IMR-90 (cell line): ENCODE measurements around the gene SSX2IP. TPM values are rescaled to one million over a fixed set of nuclear protein-coding genes. Genes with fewer than 3 reads are reported as not detected.
A peak's percentile ranks its signal among the peaks of the same experiment; 100 is the strongest.

ENCODE experiments used
- ATAC-seq: fragments of 200-7000 bp; cut with Tn5 transposase; 2 replicates; pipeline ENCODE4 v1.9.1; 2020; ENCODE audit warnings: low read depth, mild to moderate bottlenecking, moderate library complexity
- BruUV-seq: library from RNA; stranded (reverse); fragments of 400-500 nt; replicated peaks from 2 replicates; lab custom pipeline; 2021; lab: Mats Ljungman, UMichigan
- CTCF ChIA-PET: fragments of 300-600 bp; formaldehyde crosslinking; extraction: SDS; loops from one replicate; lab custom pipeline; 2021; ENCODE audit warnings: antibody characterized with exemption; lab: Yijun Ruan, JAX
- POLR2A ChIA-PET: fragments of 300-600 bp; sonication (Branson Sonifier 250); formaldehyde crosslinking; loops from one replicate; lab custom pipeline; 2022; ENCODE audit warnings: antibody characterized with exemption; ENCODE audit not compliant: unreplicated experiment; lab: Charles Lee
- DNase-seq: peaks from one replicate; pipeline ENCODE4 v3.0.0; 2013
- H2AFZ ChIP-seq: replicated peaks from 2 replicates; pipeline ENCODE3; 2013; ENCODE audit warnings: low read length, mild to moderate bottlenecking; ENCODE audit not compliant: poor library complexity
- H2AK5ac ChIP-seq: 2 replicates; pipeline ENCODE4 v1.6.1; 2013; ENCODE audit warnings: low read depth, low read length, inconsistent platforms
- H2AK9ac ChIP-seq: replicated peaks from 2 replicates; pipeline ENCODE3; 2013; ENCODE audit warnings: mild to moderate bottlenecking, low read depth, low read length, moderate library complexity; ENCODE audit not compliant: poor library complexity
- H2BK120ac ChIP-seq: 2 replicates; pipeline ENCODE4 v1.6.1; 2013; ENCODE audit warnings: low read depth, low read length, inconsistent platforms
- H2BK15ac ChIP-seq: 3 replicates; pipeline ENCODE4 v1.6.1; 2013; ENCODE audit warnings: low read depth, low read length, inconsistent platforms
- H2BK20ac ChIP-seq: 2 replicates; pipeline ENCODE4 v1.6.1; 2013; ENCODE audit warnings: low read depth, mild to moderate bottlenecking, inconsistent platforms, low read length, moderate library complexity
- H2BK5ac ChIP-seq: 2 replicates; pipeline ENCODE4 v1.6.1; 2013; ENCODE audit warnings: mild to moderate bottlenecking, low read depth, low read length, inconsistent platforms; ENCODE audit not compliant: poor library complexity, severe bottlenecking
- H3K14ac ChIP-seq: replicated peaks from 2 replicates; pipeline ENCODE4 v1.6.1; 2013; ENCODE audit warnings: low read depth, low read length, inconsistent platforms
- H3K18ac ChIP-seq: 2 replicates; pipeline ENCODE4 v1.6.1; 2013; ENCODE audit warnings: low read depth, low read length, control low read depth
- H3K23ac ChIP-seq: 2 replicates; pipeline ENCODE4 v1.6.1; 2013; ENCODE audit warnings: low read depth, low read length, inconsistent platforms
- H3K27ac ChIP-seq: 2 replicates; pipeline ENCODE4 v1.5.1; 2013; ENCODE audit warnings: mild to moderate bottlenecking, control low read depth, low read length; ENCODE audit not compliant: insufficient read depth
- H3K27me3 ChIP-seq: 2 replicates; pipeline ENCODE4 v1.6.1; 2013; ENCODE audit warnings: low read length; ENCODE audit not compliant: control insufficient read depth, insufficient read depth
- H3K36me3 ChIP-seq: 2 replicates; pipeline ENCODE4 v1.6.1; 2013; ENCODE audit warnings: low read length, mixed read lengths; ENCODE audit not compliant: control insufficient read depth, insufficient read depth
- H3K4ac ChIP-seq: 2 replicates; pipeline ENCODE4 v1.6.1; 2013; ENCODE audit warnings: low read depth, low read length, inconsistent platforms
- H3K4me1 ChIP-seq: 2 replicates; pipeline ENCODE4 v1.6.1; 2013; ENCODE audit warnings: low read length, mixed read lengths; ENCODE audit not compliant: control insufficient read depth, insufficient read depth
- H3K4me2 ChIP-seq: 2 replicates; pipeline ENCODE4 v1.6.1; 2013; ENCODE audit warnings: low read depth, mild to moderate bottlenecking, control low read depth, low read length, moderate library complexity
- H3K4me3 ChIP-seq: 2 replicates; pipeline ENCODE4 v1.5.1; 2013; ENCODE audit warnings: low read depth, mild to moderate bottlenecking, control low read depth, low read length, moderate library complexity; ENCODE audit not compliant: insufficient read depth
- H3K56ac ChIP-seq: 2 replicates; pipeline ENCODE4 v1.6.1; 2013; ENCODE audit warnings: low read length, inconsistent platforms; ENCODE audit not compliant: insufficient read depth; ENCODE audit errors: extremely low read depth
- H3K79me1 ChIP-seq, 2 experiments: 2 replicates each; pipeline ENCODE4 v1.6.1; 2013; ENCODE audit warnings: low read length in 2 of 2, inconsistent platforms in 1 of 2, low read depth in 1 of 2
- H3K9ac ChIP-seq: 2 replicates; pipeline ENCODE4 v1.6.1; 2013; ENCODE audit warnings: low read depth, low read length, control low read depth
- H3K9me1 ChIP-seq: 2 replicates; pipeline ENCODE4 v1.6.1; 2013; ENCODE audit warnings: low read length, inconsistent platforms; ENCODE audit not compliant: insufficient read depth
- H3K9me3 ChIP-seq: 2 replicates; pipeline ENCODE4 v1.6.1; 2013; ENCODE audit warnings: low read length; ENCODE audit not compliant: control insufficient read depth, insufficient read depth
- H4K20me1 ChIP-seq: 2 replicates; pipeline ENCODE4 v1.6.1; 2013; ENCODE audit warnings: low read length, inconsistent platforms; ENCODE audit not compliant: insufficient read depth
- H4K5ac ChIP-seq: 2 replicates; pipeline ENCODE4 v1.6.1; 2013; ENCODE audit warnings: mild to moderate bottlenecking, low read depth, low read length, control low read depth
- H4K8ac ChIP-seq, 2 experiments: 2 replicates each; pipeline ENCODE4 v1.6.1; 2013; ENCODE audit warnings: low read depth in 2 of 2, low read length in 2 of 2, control low read depth in 1 of 2, inconsistent platforms in 1 of 2
- H4K91ac ChIP-seq: 2 replicates; pipeline ENCODE4 v1.6.1; 2013; ENCODE audit warnings: low read depth, low read length, inconsistent platforms; ENCODE audit not compliant: insufficient read depth
- CEBPB ChIP-seq: IDR thresholded peaks from 2 replicates; pipeline ENCODE4 v1.6.1; 2012; ENCODE audit warnings: low read depth, low read length, improper control_type of control experiment
- CHD1 ChIP-seq: IDR thresholded peaks from 2 replicates; pipeline ENCODE4 v1.6.1; 2012; ENCODE audit warnings: low read depth, low read length, improper control_type of control experiment
- ELK1 ChIP-seq: fragments of 150-350 bp; IDR thresholded peaks from 2 replicates; pipeline ENCODE4 v1.6.1; 2016; ENCODE audit warnings: low read depth, mild to moderate bottlenecking, low read length, moderate library complexity, borderline replicate concordance
- FOS ChIP-seq: fragments of 150-350 bp; IDR thresholded peaks from 2 replicates; pipeline ENCODE4 v1.6.1; 2016; ENCODE audit warnings: low read depth, low read length
- MAZ ChIP-seq: IDR thresholded peaks from 2 replicates; pipeline ENCODE4 v1.6.1; 2012; ENCODE audit warnings: low read depth, mild to moderate bottlenecking, low read length, improper control_type of control experiment, moderate library complexity, borderline replicate concordance
- MXI1 ChIP-seq: IDR thresholded peaks from 2 replicates; pipeline ENCODE4 v1.6.1; 2012; ENCODE audit warnings: low read depth, mild to moderate bottlenecking, low read length, moderate library complexity, borderline replicate concordance
- POLR2A ChIP-seq: IDR thresholded peaks from 2 replicates; pipeline ENCODE4 v1.6.1; 2012; ENCODE audit warnings: mild to moderate bottlenecking, low read depth, low read length
- RAD21 ChIP-seq: IDR thresholded peaks from 2 replicates; pipeline ENCODE4 v1.6.1; 2012; ENCODE audit warnings: low read length, improper control_type of control experiment
- RFX5 ChIP-seq: IDR thresholded peaks from 2 replicates; pipeline ENCODE4 v1.8.0; 2012; ENCODE audit warnings: low read depth, mild to moderate bottlenecking, low read length, moderate library complexity
- SMC3 ChIP-seq: fragments of 150-350 bp; IDR thresholded peaks from 2 replicates; pipeline ENCODE4 v1.6.1; 2016; ENCODE audit warnings: low read depth, mild to moderate bottlenecking, antibody characterized with exemption, low read length, moderate library complexity
- WGBS, 2 experiments: methylation state at CpG; one replicate each; pipeline versions ENCODE4 v1.1.5 to v1.1.7; 2013; ENCODE audit warnings: missing lambda C conversion rate in 2 of 2; ENCODE audit not compliant: insufficient read length in 1 of 2; ENCODE audit errors: extremely low coverage in 2 of 2; 5-methylcytosine and 5-hydroxymethylcytosine counted together
- dilution Hi-C: fragments of 300-500 bp; cut with HindIII; formaldehyde crosslinking; loops from one replicate; pipeline ENCODE4 v1.14.3; 2018; ENCODE audit warnings: low sequenced_read_pairs; ENCODE audit not compliant: unreplicated experiment
- in situ Hi-C: fragments of 300-500 bp; cut with MboI; formaldehyde crosslinking; loops from 3 replicates; pipeline ENCODE4 v1.14.3; 2019; ENCODE audit warnings: low sequenced_read_pairs, inconsistent platforms, mixed read lengths
- intact Hi-C: fragments of 100-400 bp; cut with micrococcal nuclease; formaldehyde crosslinking; loops from 2 replicates; pipeline ENCODE4 v1.10.0; 2022
- polyA plus RNA-seq, 3 experiments: library from polyadenylated mRNA; depleted of rRNA; stranded (reverse); fragments of >200 nt; gene quantifications; 2 replicates each; pipeline ENCODE4 v1.2.3, GENCODE V29; 2012; ENCODE audit warnings: low replicate concordance in 1 of 3
- total RNA-seq: library from RNA; depleted of rRNA; stranded (reverse); fragments of >200 nt; gene quantifications from 2 replicates; pipeline ENCODE4 v1.2.3, GENCODE V29; 2012
- TF ChIP-seq, protein P1 (sequence below): fragments of 150-350 bp; IDR thresholded peaks from 2 replicates; pipeline ENCODE4 v1.6.1; 2017; ENCODE audit warnings: mild to moderate bottlenecking, antibody characterized with exemption, low read length, low read depth
- TF ChIP-seq, protein P2 (sequence below): conservative IDR thresholded peaks from 2 replicates; pipeline ENCODE4 v1.5.1; 2012; ENCODE audit warnings: mild to moderate bottlenecking, low read depth, low read length, improper control_type of control experiment

Gene SSX2IP
- total and polyA plus RNA-seq, 2 of the 4 experiments (the other 2 are of a cell fraction): 7.7 to 13.4 TPM

GRCh38 chr1:84603941-84604830 is 86.1 kb downstream of the SSX2IP start:
- Histone ChIP-seq H3K4me1 (peaks cover 14% of the 10 kb centered on the region), H3K79me1 (no peaks in the 10 kb centered on the region), H2BK15ac (peak overlapping the region; percentile 79; the same call in 2 of the 3 replicates), H2AK9ac (peak overlapping the region; percentile 91), H3K23ac (peak overlapping the region; percentile 74; the same call in 1 of the 2 replicates), H2AFZ (peak overlapping the region; percentile 88), H3K56ac (peak overlapping the region; percentile 16; the same call in 1 of the 2 replicates), H2BK20ac (peak overlapping the region; percentile 73; the same call in 1 of the 2 replicates), H3K9me3 (peaks cover 4% of the 10 kb centered on the region), H3K27me3 (no peaks in the 10 kb centered on the region), H3K36me3 (no peaks in the 10 kb centered on the region), H4K91ac (peak overlapping the region; percentile 62), H3K4me2 (peak overlapping the region; percentile 87), H4K8ac (peak overlapping the region in 1 of 2 experiments; percentile 61; a peak in 1 of 4 replicates), H2BK120ac (peak overlapping the region; percentile 88), H3K4ac (peak overlapping the region; percentile 82), H3K27ac (0 out of 2 replicates have a peak overlapping the region, but pooled peaks have one; percentile 15), H2BK5ac (peak overlapping the region; percentile 75), H3K14ac (peak overlapping the region; percentile 83; the same call in 1 of the 2 replicates), H3K9me1 (peaks cover 16% of the 10 kb centered on the region), H3K9ac (no peak overlapping the region), H4K20me1 (no peaks in the 10 kb centered on the region), H3K4me3 (peak overlapping the region; percentile 35; the same call in 1 of the 2 replicates), H3K18ac (no peak overlapping the region), H2AK5ac (peak overlapping the region; percentile 69), H4K5ac (no peak overlapping the region)
- no TSS peak for BruUV-seq
- peak; percentile 54 for ATAC-seq
- dilution Hi-C loops: no loop called here
- in situ Hi-C loops: loop anchor here (25.0 kb wide), 2 partner anchors 333 to 467 kb away; partner anchors contain the start of gene PRKACB
- 67% methylated on average over 3 of the region's 15 CpGs; no CpG with 5 or more reads in 1 of the 2 experiments for WGBS, 2 experiments
- ChIA-PET CTCF (interaction anchor here (0.6 to 1.7 kb wide), 7 partner anchors 8 to 735 kb away, joined by 3 to 6 read pairs (median 4); no protein-coding TSS in a partner anchor), POLR2A (no interaction called here)
- intact Hi-C loops: loop anchor here (1.0 kb wide), 1 partner anchor 162 kb away; no protein-coding TSS in a partner anchor
- DNase-seq: peak; percentile 81
- peak; percentile 86 for TF ChIP-seq RAD21
- TF ChIP-seq MAZ: no peak
- TF ChIP-seq RFX5: no peak
- 0 out of 2 replicates have a peak, but pooled peaks have one; percentile 11 for TF ChIP-seq FOS
- TF ChIP-seq SMC3: peak; percentile 82
- TF ChIP-seq, protein P1, sequence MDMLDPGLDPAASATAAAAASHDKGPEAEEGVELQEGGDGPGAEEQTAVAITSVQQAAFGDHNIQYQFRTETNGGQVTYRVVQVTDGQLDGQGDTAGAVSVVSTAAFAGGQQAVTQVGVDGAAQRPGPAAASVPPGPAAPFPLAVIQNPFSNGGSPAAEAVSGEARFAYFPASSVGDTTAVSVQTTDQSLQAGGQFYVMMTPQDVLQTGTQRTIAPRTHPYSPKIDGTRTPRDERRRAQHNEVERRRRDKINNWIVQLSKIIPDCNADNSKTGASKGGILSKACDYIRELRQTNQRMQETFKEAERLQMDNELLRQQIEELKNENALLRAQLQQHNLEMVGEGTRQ: peak; percentile 44; the same call in 1 of the 2 replicates
- no peak for TF ChIP-seq CHD1
- no peak for TF ChIP-seq ELK1
- TF ChIP-seq, protein P2, sequence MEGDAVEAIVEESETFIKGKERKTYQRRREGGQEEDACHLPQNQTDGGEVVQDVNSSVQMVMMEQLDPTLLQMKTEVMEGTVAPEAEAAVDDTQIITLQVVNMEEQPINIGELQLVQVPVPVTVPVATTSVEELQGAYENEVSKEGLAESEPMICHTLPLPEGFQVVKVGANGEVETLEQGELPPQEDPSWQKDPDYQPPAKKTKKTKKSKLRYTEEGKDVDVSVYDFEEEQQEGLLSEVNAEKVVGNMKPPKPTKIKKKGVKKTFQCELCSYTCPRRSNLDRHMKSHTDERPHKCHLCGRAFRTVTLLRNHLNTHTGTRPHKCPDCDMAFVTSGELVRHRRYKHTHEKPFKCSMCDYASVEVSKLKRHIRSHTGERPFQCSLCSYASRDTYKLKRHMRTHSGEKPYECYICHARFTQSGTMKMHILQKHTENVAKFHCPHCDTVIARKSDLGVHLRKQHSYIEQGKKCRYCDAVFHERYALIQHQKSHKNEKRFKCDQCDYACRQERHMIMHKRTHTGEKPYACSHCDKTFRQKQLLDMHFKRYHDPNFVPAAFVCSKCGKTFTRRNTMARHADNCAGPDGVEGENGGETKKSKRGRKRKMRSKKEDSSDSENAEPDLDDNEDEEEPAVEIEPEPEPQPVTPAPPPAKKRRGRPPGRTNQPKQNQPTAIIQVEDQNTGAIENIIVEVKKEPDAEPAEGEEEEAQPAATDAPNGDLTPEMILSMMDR: peak; percentile 82
- TF ChIP-seq MXI1: peak; percentile 96
- no peak for TF ChIP-seq POLR2A
- 0 out of 2 replicates have a peak, but pooled peaks have one; percentile 12 for TF ChIP-seq CEBPB
